ENCODE data around the gene FGF12.

DNA sequence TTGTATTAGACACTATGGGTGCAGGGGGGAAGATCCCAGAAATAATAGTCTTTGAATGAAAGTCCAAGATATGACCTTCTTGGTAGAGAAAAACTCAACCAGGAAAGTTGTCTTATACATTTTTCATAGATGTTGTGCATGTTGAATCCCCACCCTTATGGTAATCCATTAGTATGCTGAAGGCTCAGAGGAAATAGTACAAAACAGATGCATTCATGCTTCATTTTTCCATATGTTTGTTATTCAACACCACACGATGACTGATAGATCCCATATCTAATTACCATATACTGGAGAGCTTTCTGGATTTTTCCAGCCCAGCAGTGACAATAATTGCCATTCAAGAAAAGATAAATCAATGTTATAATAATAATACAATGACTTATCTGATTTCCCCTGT, 487.4 kb downstream of the FGF12 start:
- TF ChIP-seq, protein P1, sequence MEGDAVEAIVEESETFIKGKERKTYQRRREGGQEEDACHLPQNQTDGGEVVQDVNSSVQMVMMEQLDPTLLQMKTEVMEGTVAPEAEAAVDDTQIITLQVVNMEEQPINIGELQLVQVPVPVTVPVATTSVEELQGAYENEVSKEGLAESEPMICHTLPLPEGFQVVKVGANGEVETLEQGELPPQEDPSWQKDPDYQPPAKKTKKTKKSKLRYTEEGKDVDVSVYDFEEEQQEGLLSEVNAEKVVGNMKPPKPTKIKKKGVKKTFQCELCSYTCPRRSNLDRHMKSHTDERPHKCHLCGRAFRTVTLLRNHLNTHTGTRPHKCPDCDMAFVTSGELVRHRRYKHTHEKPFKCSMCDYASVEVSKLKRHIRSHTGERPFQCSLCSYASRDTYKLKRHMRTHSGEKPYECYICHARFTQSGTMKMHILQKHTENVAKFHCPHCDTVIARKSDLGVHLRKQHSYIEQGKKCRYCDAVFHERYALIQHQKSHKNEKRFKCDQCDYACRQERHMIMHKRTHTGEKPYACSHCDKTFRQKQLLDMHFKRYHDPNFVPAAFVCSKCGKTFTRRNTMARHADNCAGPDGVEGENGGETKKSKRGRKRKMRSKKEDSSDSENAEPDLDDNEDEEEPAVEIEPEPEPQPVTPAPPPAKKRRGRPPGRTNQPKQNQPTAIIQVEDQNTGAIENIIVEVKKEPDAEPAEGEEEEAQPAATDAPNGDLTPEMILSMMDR (IDR thresholded peaks at IDR 0.05): no peak
- no peak for TF ChIP-seq ZFX (IDR thresholded peaks at IDR 0.05; ENCODE audit: borderline replicate concordance)
